A673 (cell line): ENCODE measurements around the gene EYA4. TPM values are rescaled to one million over a fixed set of nuclear protein-coding genes. Genes with fewer than 3 reads are reported as not detected.

Source experiments
- BruUV-seq: library from RNA; stranded (reverse); fragments of 400-500 nt; replicated peaks from 2 replicates; lab custom pipeline; 2021; lab: Mats Ljungman, UMichigan
- CTCF ChIA-PET: fragments of 300-600 bp; sonication (Branson Sonifier 250); formaldehyde crosslinking; loops from one replicate; lab custom pipeline; 2022; ENCODE audit warnings: antibody characterized with exemption; lab: Charles Lee
- POLR2A ChIA-PET: fragments of 300-600 bp; sonication (Branson Sonifier 250); formaldehyde crosslinking; loops from one replicate; lab custom pipeline; 2022; ENCODE audit warnings: antibody characterized with exemption; ENCODE audit not compliant: low non-redundant PET; lab: Charles Lee
- DNase-seq: peaks from one replicate; pipeline ENCODE4 v3.0.0-alpha.2; 2015; ENCODE audit warnings: low spot score
- H3K27ac ChIP-seq: fragments of 200-600 bp; sonication (generic); 2 replicates; pipeline ENCODE4 v1.5.1; 2016; ENCODE audit warnings: mixed run types, low read depth, mild to moderate bottlenecking, mixed read lengths, antibody characterized with exemption, low read length; ENCODE audit not compliant: poor library complexity, severe bottlenecking
- H3K27me3 ChIP-seq: fragments of 200-600 bp; sonication (generic); replicated peaks from 2 replicates; pipeline ENCODE4 v1.6.1; 2017; ENCODE audit warnings: mixed run types, low read depth, mild to moderate bottlenecking, mixed read lengths, antibody characterized with exemption, low read length; ENCODE audit not compliant: insufficient read depth, poor library complexity
- H3K36me3 ChIP-seq: fragments of 200-600 bp; sonication (generic); 2 replicates; pipeline ENCODE4 v1.6.1; 2016; ENCODE audit warnings: mixed run types, mild to moderate bottlenecking, mixed read lengths, antibody characterized with exemption, low read length; ENCODE audit not compliant: insufficient read depth, poor library complexity, severe bottlenecking
- H3K4me1 ChIP-seq: fragments of 200-600 bp; sonication (generic); 2 replicates; pipeline ENCODE4 v1.6.1; 2017; ENCODE audit warnings: mixed run types, mild to moderate bottlenecking, mixed read lengths, antibody characterized with exemption, low read length; ENCODE audit not compliant: insufficient read depth, poor library complexity, severe bottlenecking
- H3K4me3 ChIP-seq: fragments of 200-600 bp; sonication (generic); 2 replicates; pipeline ENCODE4 v1.5.1; 2016; ENCODE audit warnings: low read depth, mixed run types, mild to moderate bottlenecking, mixed read lengths, low read length; ENCODE audit not compliant: poor library complexity, severe bottlenecking
- H3K9me3 ChIP-seq: fragments of 200-600 bp; sonication (generic); 2 replicates; pipeline ENCODE4 v1.6.1; 2016; ENCODE audit warnings: mixed run types, low read depth, mild to moderate bottlenecking, mixed read lengths, antibody characterized with exemption, low read length; ENCODE audit not compliant: poor library complexity, severe bottlenecking
- CTCF ChIP-seq: fragments of 300-800, 200-600 bp; sonication (generic); conservative IDR thresholded peaks from 2 replicates; pipeline ENCODE4 v1.5.1; 2017; ENCODE audit warnings: low read depth, mild to moderate bottlenecking, antibody characterized with exemption, low read length, moderate library complexity, mixed read lengths
- EZH2 ChIP-seq: fragments of 200-600 bp; sonication (generic); IDR thresholded peaks from 2 replicates; pipeline ENCODE4 v1.6.1; 2017; ENCODE audit warnings: borderline replicate concordance, low read depth, mild to moderate bottlenecking, mixed read lengths, antibody characterized with exemption, low read length; ENCODE audit not compliant: poor library complexity, severe bottlenecking
- intact Hi-C: fragments of 100-400 bp; cut with micrococcal nuclease; formaldehyde crosslinking; loops from one replicate; pipeline ENCODE4 v1.10.0; 2022; ENCODE audit not compliant: unreplicated experiment
- total RNA-seq: library from RNA; stranded (reverse); gene quantifications from 2 replicates; pipeline ENCODE4 v1.2.3, GENCODE V29; 2021

Gene EYA4
- total RNA-seq, 1 experiment from 2014 or later, result 1.3 TPM

GRCh38 chr6:133358574-133359150, 117.5 kb downstream of the EYA4 start:
- POLR2A ChIA-PET, result no interaction called here
- no TSS peak for BruUV-seq
- CTCF ChIA-PET, result no interaction called here

GRCh38 chr6:133359256-133359655, 118.1 kb downstream of the EYA4 start:
- CTCF ChIA-PET, result no interaction called here
- POLR2A ChIA-PET, result no interaction called here
- Histone ChIP-seq H3K27ac (no peak overlapping the region), H3K4me3 (no peak overlapping the region), H3K36me3 (no peaks in the 10 kb centered on the region), H3K4me1 (no peaks in the 10 kb centered on the region), H3K9me3 (no peaks in the 10 kb centered on the region), H3K27me3 (no peaks in the 10 kb centered on the region)
- intact Hi-C loops, result no loop called here
- DNase-seq, result no peak
- TF ChIP-seq EZH2 (no peak), CTCF (no peak)
- no TSS peak for BruUV-seq

More at GRCh38 chr6:133358574-133359150, 117.5 kb downstream of the EYA4 start:
- DNase-seq, result no peak
- intact Hi-C loops, result no loop called here
- Histone ChIP-seq H3K36me3 (no peaks in the 10 kb centered on the region), H3K27ac (no peak overlapping the region), H3K27me3 (no peaks in the 10 kb centered on the region), H3K4me1 (no peaks in the 10 kb centered on the region), H3K9me3 (no peaks in the 10 kb centered on the region), H3K4me3 (no peak overlapping the region)
- TF ChIP-seq CTCF (no peak), EZH2 (no peak)

GRCh38 chr6:133359760-133360159, 118.6 kb downstream of the EYA4 start:
- Histone ChIP-seq H3K4me1 (no peaks in the 10 kb centered on the region), H3K27ac (no peak overlapping the region), H3K27me3 (no peaks in the 10 kb centered on the region), H3K36me3 (no peaks in the 10 kb centered on the region), H3K4me3 (no peak overlapping the region), H3K9me3 (no peaks in the 10 kb centered on the region)
- intact Hi-C loops, result no loop called here
- ChIA-PET POLR2A (no interaction called here), CTCF (no interaction called here)
- TF ChIP-seq CTCF (no peak), EZH2 (no peak)
- no TSS peak for BruUV-seq
- no peak for DNase-seq
